ENCODE data around the gene FADS2. TPM values are rescaled to one million over a fixed set of nuclear protein-coding genes. Genes with fewer than 3 reads are reported as not detected.

FADS2 gene
- total RNA-seq, 2 donors from 2014 or later, result 5.1 to 10.2 TPM

DNA sequence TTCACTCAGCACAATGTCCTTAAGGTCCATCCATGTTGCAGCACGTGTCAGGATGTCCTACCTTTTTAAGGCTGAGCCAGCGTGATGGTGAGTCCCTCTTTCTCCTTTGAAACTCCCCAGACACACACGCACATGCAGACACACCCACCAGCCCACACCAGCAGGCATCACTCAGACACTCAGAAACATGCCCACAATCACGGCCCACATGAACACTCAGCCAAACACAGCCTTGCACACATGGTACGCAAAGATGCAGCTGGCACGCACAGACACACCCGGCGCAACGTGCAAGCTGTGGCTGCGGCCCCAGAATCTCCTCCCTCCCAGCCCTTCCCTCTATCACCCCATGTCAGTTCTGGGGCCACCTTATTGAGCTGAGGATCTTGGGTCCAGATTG is 55.2 kb downstream of the FADS2 start:
- DNase-seq (ENCODE audit: low spot score), result no peak
- Histone ChIP-seq H3K4me1 (peaks cover 0 to 53% of the 10 kb centered on the region in 2 donors), H3K27me3 (no peaks in the 10 kb centered on the region), H3K36me3 (peaks cover 21% of the 10 kb centered on the region), H3K4me3 (no peak overlapping the region), H3K9me3 (no peaks in the 10 kb centered on the region), H3K27ac (no peak overlapping the region)
- TF ChIP-seq, protein P1, sequence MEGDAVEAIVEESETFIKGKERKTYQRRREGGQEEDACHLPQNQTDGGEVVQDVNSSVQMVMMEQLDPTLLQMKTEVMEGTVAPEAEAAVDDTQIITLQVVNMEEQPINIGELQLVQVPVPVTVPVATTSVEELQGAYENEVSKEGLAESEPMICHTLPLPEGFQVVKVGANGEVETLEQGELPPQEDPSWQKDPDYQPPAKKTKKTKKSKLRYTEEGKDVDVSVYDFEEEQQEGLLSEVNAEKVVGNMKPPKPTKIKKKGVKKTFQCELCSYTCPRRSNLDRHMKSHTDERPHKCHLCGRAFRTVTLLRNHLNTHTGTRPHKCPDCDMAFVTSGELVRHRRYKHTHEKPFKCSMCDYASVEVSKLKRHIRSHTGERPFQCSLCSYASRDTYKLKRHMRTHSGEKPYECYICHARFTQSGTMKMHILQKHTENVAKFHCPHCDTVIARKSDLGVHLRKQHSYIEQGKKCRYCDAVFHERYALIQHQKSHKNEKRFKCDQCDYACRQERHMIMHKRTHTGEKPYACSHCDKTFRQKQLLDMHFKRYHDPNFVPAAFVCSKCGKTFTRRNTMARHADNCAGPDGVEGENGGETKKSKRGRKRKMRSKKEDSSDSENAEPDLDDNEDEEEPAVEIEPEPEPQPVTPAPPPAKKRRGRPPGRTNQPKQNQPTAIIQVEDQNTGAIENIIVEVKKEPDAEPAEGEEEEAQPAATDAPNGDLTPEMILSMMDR (IDR thresholded peaks at IDR 0.05), result no peak

- DNase-seq (ENCODE audit: low spot score), result no peak
- Histone ChIP-seq H3K9me3 (no peaks in the 10 kb centered on the region), H3K27ac (no peak overlapping the region), H3K4me3 (no peak overlapping the region), H3K27me3 (no peaks in the 10 kb centered on the region), H3K4me1 (peaks cover 0 to 59% of the 10 kb centered on the region in 2 donors), H3K36me3 (peaks cover 15% of the 10 kb centered on the region)
- TF ChIP-seq, protein P1 (IDR thresholded peaks at IDR 0.05), result no peak
These were observed 55.8 kb downstream of the FADS2 start for GRCh38 chr11:61883947-61884346.

DNA sequence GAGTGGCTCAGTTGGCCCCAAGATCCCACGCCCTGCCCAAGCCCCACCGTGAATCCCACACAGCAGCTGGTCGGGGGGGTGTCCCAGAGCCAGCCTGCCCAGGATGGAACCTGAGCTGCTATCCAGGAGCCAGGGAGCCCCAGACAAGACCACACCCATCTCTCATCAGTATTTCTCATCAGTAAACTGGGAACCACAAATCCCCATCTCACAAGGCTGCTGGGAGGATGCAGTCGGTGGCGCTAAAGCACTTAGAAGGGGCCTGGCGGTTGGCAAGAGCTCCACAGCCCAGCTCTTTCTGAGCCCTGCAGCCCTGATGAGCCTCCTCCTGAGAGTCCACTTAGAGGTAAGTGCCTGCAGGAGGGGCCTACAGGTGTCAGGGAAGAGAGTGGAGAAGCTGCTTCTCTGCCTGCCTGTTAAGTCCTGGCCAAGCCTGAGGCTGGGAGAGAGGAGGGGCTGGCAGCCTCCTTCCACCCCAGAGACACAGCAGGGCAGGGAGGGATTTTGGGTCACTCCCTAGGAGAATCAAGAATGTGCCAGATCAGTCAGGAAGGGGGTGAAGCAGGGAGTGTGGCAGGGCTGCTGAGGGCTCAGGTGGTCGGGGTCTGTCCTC is 57.2 kb downstream of the FADS2 start:
- Histone ChIP-seq H3K4me3 (no peak overlapping the region), H3K4me1 (peaks cover 0 to 70% of the 10 kb centered on the region in 2 donors), H3K9me3 (no peaks in the 10 kb centered on the region), H3K27ac (peak overlapping the region in 1 of 2 donors; percentile 23), H3K27me3 (no peaks in the 10 kb centered on the region), H3K36me3 (peaks cover 4% of the 10 kb centered on the region)
- TF ChIP-seq, protein P1 (IDR thresholded peaks at IDR 0.05), result no peak
- no peak for DNase-seq (ENCODE audit: low spot score)

GRCh38 chr11:61885784-61886580 is 57.9 kb downstream of the FADS2 start:
- Histone ChIP-seq H3K4me1 (peaks cover 0 to 74% of the 10 kb centered on the region in 2 donors), H3K9me3 (no peaks in the 10 kb centered on the region), H3K27ac (peak overlapping the region; percentile 31 to 96), H3K27me3 (no peaks in the 10 kb centered on the region), H3K4me3 (no peak overlapping the region), H3K36me3 (peaks cover 4% of the 10 kb centered on the region)
- DNase-seq (ENCODE audit: low spot score), result no peak
- TF ChIP-seq, protein P1 (IDR thresholded peaks at IDR 0.05), result no peak

DNA sequence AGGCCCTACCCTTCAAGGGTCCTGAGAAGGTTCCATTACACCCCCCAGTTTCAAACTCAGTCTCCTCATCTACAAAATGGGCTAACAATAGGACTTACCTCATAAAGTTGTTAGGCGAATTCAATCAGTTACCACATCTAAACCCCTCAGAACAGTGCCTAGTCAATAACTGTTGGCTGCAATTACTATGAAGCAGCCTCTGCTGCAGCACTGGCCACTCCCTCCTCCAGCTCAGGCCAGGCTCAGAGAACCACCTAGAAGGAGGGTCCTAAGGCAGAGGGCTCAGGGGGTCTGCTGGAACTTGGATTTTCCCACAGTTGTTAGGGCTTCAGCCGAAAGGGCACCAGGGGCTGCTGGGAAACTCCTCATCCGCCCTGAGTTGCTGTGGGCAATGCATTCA is 58.5 kb downstream of the FADS2 start:
- H3K27me3 ChIP-seq, result no peaks in the 10 kb centered on the region
- H3K4me3 ChIP-seq, result no peak overlapping the region
- H3K4me1 ChIP-seq, result peaks cover 0 to 74% of the 10 kb centered on the region in 2 donors
- H3K36me3 ChIP-seq, result peaks cover 4% of the 10 kb centered on the region
- TF ChIP-seq, protein P1 (IDR thresholded peaks at IDR 0.05), result no peak
- peak overlapping the region; percentile 31 to 96 for H3K27ac ChIP-seq
- DNase-seq (ENCODE audit: low spot score), result no peak
- no peaks in the 10 kb centered on the region for H3K9me3 ChIP-seq

Measured in right atrium auricular region (tissue), 2 donors.